Hepatocyte (in vitro differentiated cells): Measurements from ENCODE around the gene PSG11.
"Not testable (repeated sequence)": the region's sequence is repeated elsewhere in the genome, so short reads cannot be mapped to it uniquely, and the experiment has no call there.

Experiments used
- EZH2 ChIP-seq: fragments of 200-600 bp; sonication (generic); IDR thresholded peaks from 2 replicates; pipeline ENCODE4 v1.6.1; 2016; ENCODE audit warnings: antibody characterized with exemption, mild to moderate bottlenecking, borderline replicate concordance
- EZH2phosphoT487 ChIP-seq: fragments of 200-600 bp; sonication (generic); IDR thresholded peaks from one replicate; pipeline ENCODE4 v1.6.1; 2018; ENCODE audit warnings: antibody characterized with exemption, mild to moderate bottlenecking, low read depth, moderate library complexity; ENCODE audit not compliant: unreplicated experiment, severe bottlenecking
- TF ChIP-seq, protein P1 (sequence below): fragments of 200-600 bp; sonication (generic); IDR thresholded peaks from 2 replicates; pipeline ENCODE4 v1.5.1; 2016; ENCODE audit warnings: antibody characterized with exemption, mild to moderate bottlenecking; ENCODE audit not compliant: poor library complexity

DNA sequence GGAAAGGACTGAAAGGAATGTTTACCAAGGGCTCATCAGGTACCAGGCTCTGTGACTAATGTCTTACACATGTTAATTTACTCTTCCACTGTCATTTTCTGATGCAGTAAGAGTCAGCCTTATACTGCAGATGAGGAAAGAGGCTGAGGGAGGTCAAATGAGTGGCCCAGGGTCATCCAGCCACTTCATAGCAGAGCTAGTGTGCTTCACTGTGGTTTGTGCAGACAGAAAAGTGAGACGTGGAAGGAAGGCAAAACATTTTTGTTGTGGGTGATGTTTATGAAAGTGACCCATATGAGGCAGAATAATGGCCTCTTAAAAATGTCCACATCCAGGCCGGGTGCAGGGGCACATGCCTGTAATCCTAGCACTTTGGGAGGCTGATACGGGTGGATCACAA, 34.0 kb upstream of the PSG11 start:
- TF ChIP-seq, protein P1, sequence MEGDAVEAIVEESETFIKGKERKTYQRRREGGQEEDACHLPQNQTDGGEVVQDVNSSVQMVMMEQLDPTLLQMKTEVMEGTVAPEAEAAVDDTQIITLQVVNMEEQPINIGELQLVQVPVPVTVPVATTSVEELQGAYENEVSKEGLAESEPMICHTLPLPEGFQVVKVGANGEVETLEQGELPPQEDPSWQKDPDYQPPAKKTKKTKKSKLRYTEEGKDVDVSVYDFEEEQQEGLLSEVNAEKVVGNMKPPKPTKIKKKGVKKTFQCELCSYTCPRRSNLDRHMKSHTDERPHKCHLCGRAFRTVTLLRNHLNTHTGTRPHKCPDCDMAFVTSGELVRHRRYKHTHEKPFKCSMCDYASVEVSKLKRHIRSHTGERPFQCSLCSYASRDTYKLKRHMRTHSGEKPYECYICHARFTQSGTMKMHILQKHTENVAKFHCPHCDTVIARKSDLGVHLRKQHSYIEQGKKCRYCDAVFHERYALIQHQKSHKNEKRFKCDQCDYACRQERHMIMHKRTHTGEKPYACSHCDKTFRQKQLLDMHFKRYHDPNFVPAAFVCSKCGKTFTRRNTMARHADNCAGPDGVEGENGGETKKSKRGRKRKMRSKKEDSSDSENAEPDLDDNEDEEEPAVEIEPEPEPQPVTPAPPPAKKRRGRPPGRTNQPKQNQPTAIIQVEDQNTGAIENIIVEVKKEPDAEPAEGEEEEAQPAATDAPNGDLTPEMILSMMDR = not testable (repeated sequence)
- not testable (repeated sequence) for TF ChIP-seq EZH2, EZH2phosphoT487
